GM23338 (cell line): ENCODE data around the gene GDA. TPM values are rescaled to one million over a fixed set of nuclear protein-coding genes. Genes with fewer than 3 reads are reported as not detected.

Experiments
- ATAC-seq: fragments of 200-7000 bp; cut with Tn5 transposase; 3 replicates; pipeline ENCODE4 v1.9.1; 2020
- DNase-seq: peaks from one replicate; pipeline ENCODE4 v3.0.0-alpha.2; 2015; ENCODE audit warnings: low spot score
- H2AFZ ChIP-seq: fragments of 200-600 bp; sonication (generic); 2 replicates; pipeline ENCODE4 v1.8.0; 2016; ENCODE audit warnings: antibody characterized with exemption, mild to moderate bottlenecking, moderate library complexity
- H3F3A ChIP-seq: fragments of 200-600 bp; sonication (generic); replicated peaks from 2 replicates; pipeline ENCODE4 v1.8.0; 2017; ENCODE audit warnings: antibody characterized with exemption, mixed run types, low read depth
- H3K27ac ChIP-seq: fragments of 200-600 bp; sonication (generic); 2 replicates; pipeline ENCODE4 v1.6.1; 2016; ENCODE audit warnings: low read depth
- H3K27me3 ChIP-seq: fragments of 200-600 bp; sonication (generic); 2 replicates; pipeline ENCODE4 v1.8.0; 2016; ENCODE audit warnings: mild to moderate bottlenecking, mixed run types, moderate library complexity; ENCODE audit not compliant: insufficient read depth
- H3K36me3 ChIP-seq: fragments of 200-600 bp; sonication (generic); 2 replicates; pipeline ENCODE4 v1.8.0; 2016; ENCODE audit warnings: mild to moderate bottlenecking; ENCODE audit not compliant: insufficient read depth
- H3K4me1 ChIP-seq: fragments of 200-600 bp; sonication (generic); 2 replicates; pipeline ENCODE4 v1.8.0; 2016; ENCODE audit warnings: mild to moderate bottlenecking, moderate library complexity; ENCODE audit not compliant: insufficient read depth
- H3K4me2 ChIP-seq: fragments of 200-600 bp; sonication (generic); 2 replicates; pipeline ENCODE4 v1.7.1; 2017; ENCODE audit warnings: mixed run types
- H3K4me3 ChIP-seq: fragments of 200-600 bp; sonication (generic); 2 replicates; pipeline ENCODE4 v1.6.1; 2016; ENCODE audit warnings: mixed run types
- H3K79me2 ChIP-seq: fragments of 200-600 bp; sonication (generic); replicated peaks from 2 replicates; pipeline ENCODE4 v1.8.0; 2017; ENCODE audit warnings: mild to moderate bottlenecking; ENCODE audit not compliant: insufficient read depth
- H3K9me2 ChIP-seq: fragments of 200-600 bp; sonication (generic); 2 replicates; pipeline ENCODE4 v1.8.0; 2017; ENCODE audit not compliant: insufficient read depth
- H4K20me1 ChIP-seq: fragments of 200-600 bp; sonication (generic); replicated peaks from 2 replicates; pipeline ENCODE4 v1.8.0; 2017; ENCODE audit warnings: mild to moderate bottlenecking; ENCODE audit not compliant: insufficient read depth
- H3K27ac Mint-ChIP-seq: 2 replicates; pipeline ENCODE4 v1.8.0; 2020; ENCODE audit warnings: inconsistent platforms, mild to moderate bottlenecking, moderate library complexity, mixed read lengths
- H3K27me3 Mint-ChIP-seq: 3 replicates; pipeline ENCODE4 v1.8.0; 2022; ENCODE audit warnings: low read depth, mild to moderate bottlenecking, moderate library complexity, mixed read lengths, inconsistent platforms; ENCODE audit not compliant: insufficient read depth, poor library complexity
- H3K36me3 Mint-ChIP-seq: 3 replicates; pipeline ENCODE4 v1.8.0; 2021; ENCODE audit warnings: low read depth, mild to moderate bottlenecking, inconsistent platforms, moderate library complexity, mixed read lengths
- H3K4me1 Mint-ChIP-seq: 3 replicates; pipeline ENCODE4 v1.8.0; 2020; ENCODE audit warnings: mild to moderate bottlenecking, inconsistent platforms, mixed read lengths
- H3K4me3 Mint-ChIP-seq: 3 replicates; pipeline ENCODE4 v1.8.0; 2021; ENCODE audit warnings: moderate library complexity, mild to moderate bottlenecking, inconsistent platforms, mixed read lengths
- H3K9me3 Mint-ChIP-seq: 3 replicates; pipeline ENCODE4 v1.8.0; 2020; ENCODE audit warnings: moderate library complexity, mild to moderate bottlenecking, inconsistent platforms, mixed read lengths
- CREB1 ChIP-seq: fragments of 250-450 bp; sonication (Bioruptor Pico); IDR thresholded peaks from 2 replicates; pipeline ENCODE4 v1.5.0; 2020; ENCODE audit warnings: low read depth, mild to moderate bottlenecking, moderate library complexity
- EZH2 ChIP-seq: fragments of 200-600 bp; sonication (generic); IDR thresholded peaks from one replicate; pipeline ENCODE4 v1.8.0; 2017; ENCODE audit warnings: antibody characterized with exemption, mild to moderate bottlenecking, low read depth; ENCODE audit not compliant: unreplicated experiment
- EZH2phosphoT487 ChIP-seq: fragments of 200-600 bp; sonication (generic); IDR thresholded peaks from one replicate; pipeline ENCODE4 v1.8.1; 2018; ENCODE audit warnings: antibody characterized with exemption; ENCODE audit not compliant: unreplicated experiment
- JUNB ChIP-seq: IDR thresholded peaks from one replicate; pipeline ENCODE4 v1.6.1; 2016; ENCODE audit warnings: antibody characterized with exemption; ENCODE audit not compliant: unreplicated experiment
- NANOG ChIP-seq: IDR thresholded peaks from 2 replicates; pipeline ENCODE4 v1.6.1; 2016; ENCODE audit warnings: antibody characterized with exemption, borderline replicate concordance
- POLR2AphosphoS5 ChIP-seq: IDR thresholded peaks from 2 replicates; pipeline ENCODE4 v1.6.1; 2016; ENCODE audit warnings: antibody characterized with exemption, low read depth
- REST ChIP-seq: IDR thresholded peaks from one replicate; pipeline ENCODE4 v1.6.1; 2018; ENCODE audit warnings: antibody characterized with exemption; ENCODE audit not compliant: unreplicated experiment
- STAT1 ChIP-seq: IDR thresholded peaks from one replicate; pipeline ENCODE4 v1.6.1; 2016; ENCODE audit warnings: antibody characterized with exemption; ENCODE audit not compliant: unreplicated experiment
- ZNF114 ChIP-seq: fragments of 250-450 bp; sonication (Bioruptor Pico); IDR thresholded peaks from 2 replicates; pipeline ENCODE4 v1.5.0; 2020; ENCODE audit warnings: mild to moderate bottlenecking, moderate library complexity
- ZNF331 ChIP-seq: fragments of 250-450 bp; sonication (Bioruptor Pico); IDR thresholded peaks from 2 replicates; pipeline ENCODE4 v1.5.0; 2020; ENCODE audit warnings: low read depth, mild to moderate bottlenecking, moderate library complexity
- polyA plus RNA-seq: library from polyadenylated mRNA; unstranded; fragments of >200 nt; fragmentation: Nextera tagmentation; extraction: Ambion mirVana; gene quantifications from 2 replicates; pipeline ENCODE4 v1.2.1, GENCODE V29; 2016
- total RNA-seq: library from RNA; depleted of rRNA; stranded (reverse); fragments of >200 nt; shearing (Covaris generic); gene quantifications from 2 replicates; pipeline ENCODE4 v1.2.3, GENCODE V29; 2014
- TF ChIP-seq, protein P1 (sequence below): fragments of 250-450 bp; sonication (Bioruptor Pico); IDR thresholded peaks from 2 replicates; pipeline ENCODE4 v1.5.0; 2020; ENCODE audit warnings: mild to moderate bottlenecking, moderate library complexity
- TF ChIP-seq, protein P2 (sequence below): IDR thresholded peaks from 2 replicates; pipeline ENCODE4 v1.6.1; 2016; ENCODE audit warnings: antibody characterized with exemption
- TF ChIP-seq, protein P3 (sequence below), 2 experiments: fragments of 200-600 bp in 1 of 2; sonication (generic) in 1 of 2; conservative IDR thresholded peaks; 2 replicates each; pipeline versions ENCODE4 v1.5.1 to v1.6.1; 2016 to 2017; ENCODE audit warnings: antibody characterized with exemption in 2 of 2, low read depth in 2 of 2, mild to moderate bottlenecking in 2 of 2, moderate library complexity in 1 of 2

The GDA gene
- total and polyA plus RNA-seq, 2 experiments from 2014 or later = 4.0 to 5.8 TPM

DNA sequence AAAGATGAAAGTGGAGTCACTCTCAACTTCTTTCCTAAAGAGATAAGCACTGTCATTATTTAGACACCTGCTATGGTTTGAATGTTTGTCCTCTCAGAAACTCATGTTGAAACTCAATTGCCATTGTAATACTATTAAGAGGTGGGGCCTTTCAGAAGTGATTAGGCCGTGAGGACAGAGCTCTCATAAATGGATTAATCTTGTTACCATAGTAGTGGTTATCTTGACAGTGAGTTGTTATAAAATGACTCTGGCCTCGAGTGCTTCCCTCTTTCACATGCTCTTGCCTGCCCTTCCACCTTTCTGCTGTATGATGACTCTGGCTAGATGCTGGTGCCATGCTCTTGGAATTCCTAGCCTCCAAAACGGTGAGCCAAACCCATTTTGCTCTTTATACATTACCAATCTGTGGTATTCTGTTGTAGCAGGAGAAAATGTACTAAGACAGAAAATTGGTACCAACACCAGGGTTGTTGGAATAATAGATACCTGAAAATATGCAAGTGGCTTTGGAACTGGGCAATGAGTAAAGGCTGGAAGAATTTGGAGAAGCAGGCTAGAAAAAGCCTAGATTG is 38.0 kb downstream of the GDA start:
- no peak for DNase-seq
- Mint-ChIP-seq H3K36me3 (peaks cover 2% of the 10 kb centered on the region; the same call in 1 of the 3 replicates), H3K4me3 (no peak overlapping the region), H3K27ac (no peak overlapping the region), H3K9me3 (peaks cover 11% of the 10 kb centered on the region), H3K4me1 (no peaks in the 10 kb centered on the region; the same call in 2 of the 3 replicates), H3K27me3 (no peaks in the 10 kb centered on the region)
- H3K4me2 ChIP-seq = no peak overlapping the region
- no peaks in the 10 kb centered on the region for H3K79me2 ChIP-seq
- peaks cover 4% of the 10 kb centered on the region; the same call in 1 of the 2 replicates for H3K36me3 ChIP-seq
- H3K4me3 ChIP-seq = no peak overlapping the region
- no peak overlapping the region for H3K27ac ChIP-seq
- TF ChIP-seq, protein P1, sequence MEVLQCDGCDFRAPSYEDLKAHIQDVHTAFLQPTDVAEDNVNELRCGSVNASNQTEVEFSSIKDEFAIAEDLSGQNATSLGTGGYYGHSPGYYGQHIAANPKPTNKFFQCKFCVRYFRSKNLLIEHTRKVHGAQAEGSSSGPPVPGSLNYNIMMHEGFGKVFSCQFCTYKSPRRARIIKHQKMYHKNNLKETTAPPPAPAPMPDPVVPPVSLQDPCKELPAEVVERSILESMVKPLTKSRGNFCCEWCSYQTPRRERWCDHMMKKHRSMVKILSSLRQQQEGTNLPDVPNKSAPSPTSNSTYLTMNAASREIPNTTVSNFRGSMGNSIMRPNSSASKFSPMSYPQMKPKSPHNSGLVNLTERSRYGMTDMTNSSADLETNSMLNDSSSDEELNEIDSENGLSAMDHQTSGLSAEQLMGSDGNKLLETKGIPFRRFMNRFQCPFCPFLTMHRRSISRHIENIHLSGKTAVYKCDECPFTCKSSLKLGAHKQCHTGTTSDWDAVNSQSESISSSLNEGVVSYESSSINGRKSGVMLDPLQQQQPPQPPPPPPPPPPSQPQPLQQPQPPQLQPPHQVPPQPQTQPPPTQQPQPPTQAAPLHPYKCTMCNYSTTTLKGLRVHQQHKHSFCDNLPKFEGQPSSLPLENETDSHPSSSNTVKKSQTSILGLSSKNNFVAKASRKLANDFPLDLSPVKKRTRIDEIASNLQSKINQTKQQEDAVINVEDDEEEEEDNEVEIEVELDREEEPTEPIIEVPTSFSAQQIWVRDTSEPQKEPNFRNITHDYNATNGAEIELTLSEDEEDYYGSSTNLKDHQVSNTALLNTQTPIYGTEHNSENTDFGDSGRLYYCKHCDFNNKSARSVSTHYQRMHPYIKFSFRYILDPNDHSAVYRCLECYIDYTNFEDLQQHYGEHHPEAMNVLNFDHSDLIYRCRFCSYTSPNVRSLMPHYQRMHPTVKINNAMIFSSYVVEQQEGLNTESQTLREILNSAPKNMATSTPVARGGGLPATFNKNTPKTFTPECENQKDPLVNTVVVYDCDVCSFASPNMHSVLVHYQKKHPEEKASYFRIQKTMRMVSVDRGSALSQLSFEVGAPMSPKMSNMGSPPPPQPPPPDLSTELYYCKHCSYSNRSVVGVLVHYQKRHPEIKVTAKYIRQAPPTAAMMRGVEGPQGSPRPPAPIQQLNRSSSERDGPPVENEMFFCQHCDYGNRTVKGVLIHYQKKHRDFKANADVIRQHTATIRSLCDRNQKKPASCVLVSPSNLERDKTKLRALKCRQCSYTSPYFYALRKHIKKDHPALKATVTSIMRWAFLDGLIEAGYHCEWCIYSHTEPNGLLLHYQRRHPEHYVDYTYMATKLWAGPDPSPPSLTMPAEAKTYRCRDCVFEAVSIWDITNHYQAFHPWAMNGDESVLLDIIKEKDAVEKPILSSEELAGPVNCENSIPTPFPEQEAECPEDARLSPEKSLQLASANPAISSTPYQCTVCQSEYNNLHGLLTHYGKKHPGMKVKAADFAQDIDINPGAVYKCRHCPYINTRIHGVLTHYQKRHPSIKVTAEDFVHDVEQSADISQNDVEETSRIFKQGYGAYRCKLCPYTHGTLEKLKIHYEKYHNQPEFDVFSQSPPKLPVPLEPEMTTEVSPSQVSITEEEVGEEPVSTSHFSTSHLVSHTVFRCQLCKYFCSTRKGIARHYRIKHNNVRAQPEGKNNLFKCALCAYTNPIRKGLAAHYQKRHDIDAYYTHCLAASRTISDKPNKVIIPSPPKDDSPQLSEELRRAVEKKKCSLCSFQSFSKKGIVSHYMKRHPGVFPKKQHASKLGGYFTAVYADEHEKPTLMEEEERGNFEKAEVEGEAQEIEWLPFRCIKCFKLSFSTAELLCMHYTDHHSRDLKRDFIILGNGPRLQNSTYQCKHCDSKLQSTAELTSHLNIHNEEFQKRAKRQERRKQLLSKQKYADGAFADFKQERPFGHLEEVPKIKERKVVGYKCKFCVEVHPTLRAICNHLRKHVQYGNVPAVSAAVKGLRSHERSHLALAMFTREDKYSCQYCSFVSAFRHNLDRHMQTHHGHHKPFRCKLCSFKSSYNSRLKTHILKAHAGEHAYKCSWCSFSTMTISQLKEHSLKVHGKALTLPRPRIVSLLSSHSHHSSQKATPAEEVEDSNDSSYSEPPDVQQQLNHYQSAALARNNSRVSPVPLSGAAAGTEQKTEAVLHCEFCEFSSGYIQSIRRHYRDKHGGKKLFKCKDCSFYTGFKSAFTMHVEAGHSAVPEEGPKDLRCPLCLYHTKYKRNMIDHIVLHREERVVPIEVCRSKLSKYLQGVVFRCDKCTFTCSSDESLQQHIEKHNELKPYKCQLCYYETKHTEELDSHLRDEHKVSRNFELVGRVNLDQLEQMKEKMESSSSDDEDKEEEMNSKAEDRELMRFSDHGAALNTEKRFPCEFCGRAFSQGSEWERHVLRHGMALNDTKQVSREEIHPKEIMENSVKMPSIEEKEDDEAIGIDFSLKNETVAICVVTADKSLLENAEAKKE (CRISPR knock-in tag) = no peak
- TF ChIP-seq, protein P2, sequence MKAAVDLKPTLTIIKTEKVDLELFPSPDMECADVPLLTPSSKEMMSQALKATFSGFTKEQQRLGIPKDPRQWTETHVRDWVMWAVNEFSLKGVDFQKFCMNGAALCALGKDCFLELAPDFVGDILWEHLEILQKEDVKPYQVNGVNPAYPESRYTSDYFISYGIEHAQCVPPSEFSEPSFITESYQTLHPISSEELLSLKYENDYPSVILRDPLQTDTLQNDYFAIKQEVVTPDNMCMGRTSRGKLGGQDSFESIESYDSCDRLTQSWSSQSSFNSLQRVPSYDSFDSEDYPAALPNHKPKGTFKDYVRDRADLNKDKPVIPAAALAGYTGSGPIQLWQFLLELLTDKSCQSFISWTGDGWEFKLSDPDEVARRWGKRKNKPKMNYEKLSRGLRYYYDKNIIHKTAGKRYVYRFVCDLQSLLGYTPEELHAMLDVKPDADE = no peak
- TF ChIP-seq JUNB = no peak
- TF ChIP-seq NANOG = no peak
- TF ChIP-seq POLR2AphosphoS5 = no peak
- TF ChIP-seq, protein P3, sequence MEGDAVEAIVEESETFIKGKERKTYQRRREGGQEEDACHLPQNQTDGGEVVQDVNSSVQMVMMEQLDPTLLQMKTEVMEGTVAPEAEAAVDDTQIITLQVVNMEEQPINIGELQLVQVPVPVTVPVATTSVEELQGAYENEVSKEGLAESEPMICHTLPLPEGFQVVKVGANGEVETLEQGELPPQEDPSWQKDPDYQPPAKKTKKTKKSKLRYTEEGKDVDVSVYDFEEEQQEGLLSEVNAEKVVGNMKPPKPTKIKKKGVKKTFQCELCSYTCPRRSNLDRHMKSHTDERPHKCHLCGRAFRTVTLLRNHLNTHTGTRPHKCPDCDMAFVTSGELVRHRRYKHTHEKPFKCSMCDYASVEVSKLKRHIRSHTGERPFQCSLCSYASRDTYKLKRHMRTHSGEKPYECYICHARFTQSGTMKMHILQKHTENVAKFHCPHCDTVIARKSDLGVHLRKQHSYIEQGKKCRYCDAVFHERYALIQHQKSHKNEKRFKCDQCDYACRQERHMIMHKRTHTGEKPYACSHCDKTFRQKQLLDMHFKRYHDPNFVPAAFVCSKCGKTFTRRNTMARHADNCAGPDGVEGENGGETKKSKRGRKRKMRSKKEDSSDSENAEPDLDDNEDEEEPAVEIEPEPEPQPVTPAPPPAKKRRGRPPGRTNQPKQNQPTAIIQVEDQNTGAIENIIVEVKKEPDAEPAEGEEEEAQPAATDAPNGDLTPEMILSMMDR (conservative IDR thresholded peaks at IDR 0.05; ENCODE audit: low read depth in 2 of 2) = no peak
- TF ChIP-seq EZH2phosphoT487 = no peak
- no peak for TF ChIP-seq EZH2
- no peak for TF ChIP-seq ZNF114 (CRISPR knock-in tag)
- TF ChIP-seq STAT1 = no peak
- no peak for TF ChIP-seq ZNF331 (CRISPR knock-in tag)
- TF ChIP-seq REST = no peak
- TF ChIP-seq CREB1 (CRISPR knock-in tag) = no peak
- no peaks in the 10 kb centered on the region for H3F3A ChIP-seq
- no peaks in the 10 kb centered on the region for H4K20me1 ChIP-seq
- no peak for ATAC-seq
- H3K27me3 ChIP-seq = no peaks in the 10 kb centered on the region
- no peaks in the 10 kb centered on the region for H3K9me2 ChIP-seq
- no peak overlapping the region for H2AFZ ChIP-seq
- H3K4me1 ChIP-seq = no peaks in the 10 kb centered on the region
